Suprapubic skin (tissue), 3 donors: ENCODE data around the gene GRWD1.

Experiments
- POLR2A ChIP-seq, 2 donors: fragments of 450-650 bp; IDR thresholded peaks; one replicate each; pipeline ENCODE4 v1.6.1; 2017; ENCODE audit warnings: antibody characterized with exemption in 2 of 2, mild to moderate bottlenecking in 2 of 2, moderate library complexity in 2 of 2
- TF ChIP-seq, protein P1 (sequence below), 2 donors: fragments of 200-600 bp in 1 of 2; fragments of 450-650 bp in 1 of 2; sonication (generic) in 1 of 2; IDR thresholded peaks; one replicate each; pipeline ENCODE4 v1.5.1; 2016 to 2019; ENCODE audit warnings: antibody characterized with exemption in 2 of 2, mild to moderate bottlenecking in 1 of 2, moderate library complexity in 1 of 2

DNA sequence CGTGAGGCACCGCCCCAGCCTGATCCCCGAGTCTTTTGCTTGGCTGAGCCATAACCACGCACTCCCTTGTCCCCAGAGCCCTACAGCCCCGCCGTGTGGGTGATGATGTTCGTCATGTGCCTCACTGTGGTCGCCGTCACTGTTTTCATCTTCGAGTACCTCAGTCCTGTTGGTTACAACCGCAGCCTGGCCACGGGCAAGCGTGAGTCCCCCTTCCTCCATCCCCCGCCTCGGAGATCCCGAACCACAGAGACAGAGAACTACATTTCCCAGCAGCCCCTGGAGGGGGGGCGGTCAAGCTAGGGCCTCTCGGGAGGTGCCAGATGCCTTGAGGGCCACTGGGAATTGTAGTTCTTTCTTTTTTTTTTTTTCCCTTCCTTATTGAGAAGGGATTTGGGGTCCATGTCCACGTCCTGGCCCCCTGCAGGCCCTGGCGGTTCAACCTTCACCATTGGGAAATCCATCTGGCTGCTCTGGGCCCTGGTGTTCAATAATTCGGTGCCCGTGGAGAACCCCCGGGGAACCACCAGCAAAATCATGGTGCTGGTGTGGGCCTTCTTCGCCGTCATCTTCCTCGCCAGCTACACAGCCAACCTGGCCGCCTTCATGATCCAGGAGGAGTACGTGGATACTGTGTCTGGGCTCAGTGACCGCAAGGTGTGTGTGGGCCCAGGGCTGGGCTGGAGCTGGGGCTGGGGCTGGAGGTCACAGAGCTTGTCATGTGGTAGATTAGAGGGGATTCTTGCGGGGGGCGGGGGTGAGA lies 26.4 kb upstream of the GRWD1 start:
- TF ChIP-seq, protein P1, sequence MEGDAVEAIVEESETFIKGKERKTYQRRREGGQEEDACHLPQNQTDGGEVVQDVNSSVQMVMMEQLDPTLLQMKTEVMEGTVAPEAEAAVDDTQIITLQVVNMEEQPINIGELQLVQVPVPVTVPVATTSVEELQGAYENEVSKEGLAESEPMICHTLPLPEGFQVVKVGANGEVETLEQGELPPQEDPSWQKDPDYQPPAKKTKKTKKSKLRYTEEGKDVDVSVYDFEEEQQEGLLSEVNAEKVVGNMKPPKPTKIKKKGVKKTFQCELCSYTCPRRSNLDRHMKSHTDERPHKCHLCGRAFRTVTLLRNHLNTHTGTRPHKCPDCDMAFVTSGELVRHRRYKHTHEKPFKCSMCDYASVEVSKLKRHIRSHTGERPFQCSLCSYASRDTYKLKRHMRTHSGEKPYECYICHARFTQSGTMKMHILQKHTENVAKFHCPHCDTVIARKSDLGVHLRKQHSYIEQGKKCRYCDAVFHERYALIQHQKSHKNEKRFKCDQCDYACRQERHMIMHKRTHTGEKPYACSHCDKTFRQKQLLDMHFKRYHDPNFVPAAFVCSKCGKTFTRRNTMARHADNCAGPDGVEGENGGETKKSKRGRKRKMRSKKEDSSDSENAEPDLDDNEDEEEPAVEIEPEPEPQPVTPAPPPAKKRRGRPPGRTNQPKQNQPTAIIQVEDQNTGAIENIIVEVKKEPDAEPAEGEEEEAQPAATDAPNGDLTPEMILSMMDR (IDR thresholded peaks at IDR 0.05) = no peak
- no peak for TF ChIP-seq POLR2A (IDR thresholded peaks at IDR 0.05)
